Right renal cortex interstitium (tissue), 3 donors: ENCODE data around the gene PDLIM5. TPM values are rescaled to one million over a fixed set of nuclear protein-coding genes. Genes with fewer than 3 reads are reported as not detected.
"Not testable (repeated sequence)": the region's sequence is repeated elsewhere in the genome, so short reads cannot be mapped to it uniquely, and the experiment has no call there.

ENCODE experiments used
- DNase-seq, 3 donors: peaks; one replicate each; pipeline ENCODE4 v3.0.0-alpha.2; 2013; ENCODE audit warnings: low read depth in 3 of 3, low spot score in 2 of 3
- polyA plus RNA-seq, 3 donors: library from polyadenylated mRNA; unstranded; fragments of 120-200 nt; gene quantifications; one replicate each; pipeline ENCODE4 v1.2.1, GENCODE V29; 2013; ENCODE audit not compliant: insufficient read length in 3 of 3

PDLIM5 gene
- polyA plus RNA-seq = 10 to 100 TPM; 50.9 to 59.2 (median 54.0) TPM

GRCh38 chr4:94451695-94452475, at the start of gene PDLIM5:
Gene PDLIM5, plus strand, starts transcription at chr4:94451942. Its CDS starts 3,347 bp downstream, at chr4:94455289.
- peak in 2 of 3 donors; percentile 69 to 78 for DNase-seq

- DNase-seq = not testable (repeated sequence)
Observed at GRCh38 chr4:94402439-94402838, 49.3 kb upstream of the PDLIM5 start.

- DNase-seq = no peak
Observed at GRCh38 chr4:94403751-94404150, 48.0 kb upstream of the PDLIM5 start.

- peak; percentile 65 to 76 (median 68) for DNase-seq
Observed at GRCh38 chr4:94406668-94407437, 44.9 kb upstream of the PDLIM5 start.

- no peak for DNase-seq
Observed at GRCh38 chr4:94407846-94408245, 43.9 kb upstream of the PDLIM5 start.

- DNase-seq = no peak
Observed at GRCh38 chr4:94408549-94409374, 43.0 kb upstream of the PDLIM5 start.

- no peak for DNase-seq
Observed at GRCh38 chr4:94409375-94409679, 42.4 kb upstream of the PDLIM5 start.

- DNase-seq = no peak
Observed at GRCh38 chr4:94409962-94410361, 41.8 kb upstream of the PDLIM5 start.

- no peak for DNase-seq
Observed at GRCh38 chr4:94410678-94411206, 41.0 kb upstream of the PDLIM5 start.

GRCh38 chr4:94411296-94411695, 40.4 kb upstream of the PDLIM5 start:
- no peak for DNase-seq

GRCh38 chr4:94412019-94412657, 39.6 kb upstream of the PDLIM5 start:
- DNase-seq = no peak

GRCh38 chr4:94412658-94413038, 39.1 kb upstream of the PDLIM5 start:
- no peak for DNase-seq

GRCh38 chr4:94413085-94413840, 38.5 kb upstream of the PDLIM5 start:
- DNase-seq = no peak

GRCh38 chr4:94414907-94415306, 36.8 kb upstream of the PDLIM5 start:
- DNase-seq = no peak

- no peak for DNase-seq
Observed at GRCh38 chr4:94415448-94415847, 36.3 kb upstream of the PDLIM5 start.

GRCh38 chr4:94416335-94416734, 35.4 kb upstream of the PDLIM5 start:
- DNase-seq = no peak

- DNase-seq = no peak
Observed at GRCh38 chr4:94416981-94417380, 34.8 kb upstream of the PDLIM5 start.

GRCh38 chr4:94419549-94419948, 32.2 kb upstream of the PDLIM5 start:
- no peak for DNase-seq

GRCh38 chr4:94419956-94420355, 31.8 kb upstream of the PDLIM5 start:
- no peak for DNase-seq

- DNase-seq = no peak
Observed at GRCh38 chr4:94420356-94420755, 31.4 kb upstream of the PDLIM5 start.
